ENCODE data around the gene IQCH.

The IQCH gene

DNA sequence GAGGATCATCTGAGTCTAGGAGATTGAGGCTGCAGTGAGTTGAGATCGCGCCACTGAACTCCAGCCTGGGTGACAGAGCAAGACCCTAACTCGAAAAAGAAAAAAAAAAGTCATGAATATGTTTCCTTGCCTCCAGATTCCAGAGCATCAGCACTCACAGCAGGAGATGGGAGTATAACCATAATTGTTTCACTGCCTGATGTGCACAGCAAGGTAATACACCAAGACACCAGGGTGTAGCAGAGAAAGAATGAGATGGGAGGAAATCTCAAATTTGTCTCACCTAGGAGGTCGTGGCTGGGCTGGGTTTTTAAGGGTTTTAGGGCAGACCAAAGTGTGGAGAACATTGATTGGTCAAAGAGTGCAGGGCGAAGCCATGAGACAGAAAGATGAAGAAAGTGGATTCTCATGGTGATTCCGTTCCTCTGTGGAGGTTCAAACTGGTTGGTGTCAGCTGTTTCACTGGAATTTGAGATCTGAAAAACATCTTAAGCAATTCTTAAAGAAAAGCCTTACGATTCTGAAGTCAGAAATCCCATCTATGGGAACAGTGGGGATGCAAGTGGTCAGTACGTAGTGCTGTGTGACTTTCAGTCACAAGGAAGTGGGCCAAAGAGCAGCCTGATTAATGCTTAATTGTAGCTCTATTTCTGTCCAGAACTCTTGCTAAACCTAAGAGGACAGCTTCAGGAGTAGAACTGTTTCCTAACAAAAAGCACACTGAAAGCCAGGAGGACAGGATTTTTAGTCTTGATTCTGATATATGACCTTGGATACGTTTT lies 258.5 kb downstream of the IQCH start:
- no peak overlapping the region for H3K27ac ChIP-seq (ENCODE audit: insufficient read depth, low read length, poor library complexity, severe bottlenecking)
- no peaks in the 10 kb centered on the region for H3K9me3 ChIP-seq (ENCODE audit: control insufficient read depth, low read length)
- H3K27me3 ChIP-seq (replicated peaks; ENCODE audit: control insufficient read depth, insufficient read depth, low read length, poor library complexity, severe bottlenecking): no peaks in the 10 kb centered on the region
- no peaks in the 10 kb centered on the region for H3K36me3 ChIP-seq (ENCODE audit: control insufficient read depth, insufficient read depth, low read length)
- H3K4me1 ChIP-seq (ENCODE audit: control insufficient read depth, insufficient read depth, low read length, poor library complexity, severe bottlenecking): no peaks in the 10 kb centered on the region
- DNase-seq: no peak
- no peak overlapping the region for H3K4me3 ChIP-seq (ENCODE audit: insufficient read depth, low read depth, low read length, poor library complexity, severe bottlenecking)

GRCh38 chr15:67515090-67515489 lies 260.5 kb downstream of the IQCH start:
- no peak overlapping the region for H3K4me3 ChIP-seq (ENCODE audit: insufficient read depth, low read depth, low read length, poor library complexity, severe bottlenecking)
- no peaks in the 10 kb centered on the region for H3K27me3 ChIP-seq (replicated peaks; ENCODE audit: control insufficient read depth, insufficient read depth, low read length, poor library complexity, severe bottlenecking)
- DNase-seq: no peak
- no peaks in the 10 kb centered on the region for H3K36me3 ChIP-seq (ENCODE audit: control insufficient read depth, insufficient read depth, low read length)
- no peaks in the 10 kb centered on the region for H3K4me1 ChIP-seq (ENCODE audit: control insufficient read depth, insufficient read depth, low read length, poor library complexity, severe bottlenecking)
- no peak overlapping the region for H3K27ac ChIP-seq (ENCODE audit: insufficient read depth, low read length, poor library complexity, severe bottlenecking)
- no peaks in the 10 kb centered on the region for H3K9me3 ChIP-seq (ENCODE audit: control insufficient read depth, low read length)

GRCh38 chr15:67515557-67515956 lies 261.0 kb downstream of the IQCH start:
- H3K36me3 ChIP-seq (ENCODE audit: control insufficient read depth, insufficient read depth, low read length): no peaks in the 10 kb centered on the region
- no peak for DNase-seq

GRCh38 chr15:67520321-67521028 lies 265.9 kb downstream of the IQCH start:
- Histone ChIP-seq H3K27me3 (replicated peaks; ENCODE audit: control insufficient read depth, insufficient read depth, low read length, poor library complexity, severe bottlenecking) (no peaks in the 10 kb centered on the region), H3K36me3 (ENCODE audit: control insufficient read depth, insufficient read depth, low read length) (no peaks in the 10 kb centered on the region), H3K9me3 (ENCODE audit: control insufficient read depth, low read length) (no peaks in the 10 kb centered on the region), H3K4me1 (ENCODE audit: control insufficient read depth, insufficient read depth, low read length, poor library complexity, severe bottlenecking) (peaks cover 4% of the 10 kb centered on the region), H3K4me3 (ENCODE audit: insufficient read depth, low read depth, low read length, poor library complexity, severe bottlenecking) (peak overlapping the region; percentile 56), H3K27ac (ENCODE audit: insufficient read depth, low read length, poor library complexity, severe bottlenecking) (peak overlapping the region; percentile 83)
- no peak for DNase-seq

More at GRCh38 chr15:67515557-67515956, 261.0 kb downstream of the IQCH start:
- no peak overlapping the region for H3K27ac ChIP-seq (ENCODE audit: insufficient read depth, low read length, poor library complexity, severe bottlenecking)
- H3K9me3 ChIP-seq (ENCODE audit: control insufficient read depth, low read length): no peaks in the 10 kb centered on the region
- no peaks in the 10 kb centered on the region for H3K27me3 ChIP-seq (replicated peaks; ENCODE audit: control insufficient read depth, insufficient read depth, low read length, poor library complexity, severe bottlenecking)
- no peak overlapping the region for H3K4me3 ChIP-seq (ENCODE audit: insufficient read depth, low read depth, low read length, poor library complexity, severe bottlenecking)
- H3K4me1 ChIP-seq (ENCODE audit: control insufficient read depth, insufficient read depth, low read length, poor library complexity, severe bottlenecking): peaks cover 1% of the 10 kb centered on the region

- Histone ChIP-seq H3K36me3 (ENCODE audit: control insufficient read depth, insufficient read depth, low read length) (no peaks in the 10 kb centered on the region), H3K27ac (ENCODE audit: insufficient read depth, low read length, poor library complexity, severe bottlenecking) (peak within 1 kb of the TSS; percentile 83), H3K27me3 (replicated peaks; ENCODE audit: control insufficient read depth, insufficient read depth, low read length, poor library complexity, severe bottlenecking) (no peaks in the 10 kb centered on the region), H3K4me1 (ENCODE audit: control insufficient read depth, insufficient read depth, low read length, poor library complexity, severe bottlenecking) (peaks cover 4% of the 10 kb centered on the region), H3K4me3 (ENCODE audit: insufficient read depth, low read depth, low read length, poor library complexity, severe bottlenecking) (peak within 1 kb of the TSS; percentile 56), H3K9me3 (ENCODE audit: control insufficient read depth, low read length) (no peaks in the 10 kb centered on the region)
- DNase-seq: peak; percentile 72 to 78 (median 77)
Measured at GRCh38 chr15:67521029-67521782, 266.6 kb downstream of the IQCH start, which contains the start of gene C15orf61. Gene C15orf61, plus strand, starts transcription at chr15:67521131. Its CDS starts 118 bp downstream, at chr15:67521249.

- H3K9me3 ChIP-seq (ENCODE audit: control insufficient read depth, low read length): no peaks in the 10 kb centered on the region
- H3K4me1 ChIP-seq (ENCODE audit: control insufficient read depth, insufficient read depth, low read length, poor library complexity, severe bottlenecking): peaks cover 4% of the 10 kb centered on the region
- peak overlapping the region; percentile 83 for H3K27ac ChIP-seq (ENCODE audit: insufficient read depth, low read length, poor library complexity, severe bottlenecking)
- DNase-seq: no peak
- H3K27me3 ChIP-seq (replicated peaks; ENCODE audit: control insufficient read depth, insufficient read depth, low read length, poor library complexity, severe bottlenecking): no peaks in the 10 kb centered on the region
- H3K4me3 ChIP-seq (ENCODE audit: insufficient read depth, low read depth, low read length, poor library complexity, severe bottlenecking): peak overlapping the region; percentile 56
- no peaks in the 10 kb centered on the region for H3K36me3 ChIP-seq (ENCODE audit: control insufficient read depth, insufficient read depth, low read length)
Measured at GRCh38 chr15:67521783-67522568, 267.4 kb downstream of the IQCH start.

GRCh38 chr15:67523330-67523729 lies 268.7 kb downstream of the IQCH start:
- Histone ChIP-seq H3K4me3 (ENCODE audit: insufficient read depth, low read depth, low read length, poor library complexity, severe bottlenecking) (no peak overlapping the region), H3K27me3 (replicated peaks; ENCODE audit: control insufficient read depth, insufficient read depth, low read length, poor library complexity, severe bottlenecking) (no peaks in the 10 kb centered on the region)

GRCh38 chr15:67524235-67524634 lies 269.6 kb downstream of the IQCH start:
- DNase-seq: no peak
- no peak overlapping the region for H3K4me3 ChIP-seq (ENCODE audit: insufficient read depth, low read depth, low read length, poor library complexity, severe bottlenecking)
- peaks cover 4% of the 10 kb centered on the region for H3K4me1 ChIP-seq (ENCODE audit: control insufficient read depth, insufficient read depth, low read length, poor library complexity, severe bottlenecking)
- no peak overlapping the region for H3K27ac ChIP-seq (ENCODE audit: insufficient read depth, low read length, poor library complexity, severe bottlenecking)
- H3K27me3 ChIP-seq (replicated peaks; ENCODE audit: control insufficient read depth, insufficient read depth, low read length, poor library complexity, severe bottlenecking): no peaks in the 10 kb centered on the region
- H3K36me3 ChIP-seq (ENCODE audit: control insufficient read depth, insufficient read depth, low read length): no peaks in the 10 kb centered on the region
- no peaks in the 10 kb centered on the region for H3K9me3 ChIP-seq (ENCODE audit: control insufficient read depth, low read length)

More at GRCh38 chr15:67523330-67523729, 268.7 kb downstream of the IQCH start:
- no peaks in the 10 kb centered on the region for H3K9me3 ChIP-seq (ENCODE audit: control insufficient read depth, low read length)
- DNase-seq: no peak
- H3K27ac ChIP-seq (ENCODE audit: insufficient read depth, low read length, poor library complexity, severe bottlenecking): no peak overlapping the region
- H3K4me1 ChIP-seq (ENCODE audit: control insufficient read depth, insufficient read depth, low read length, poor library complexity, severe bottlenecking): peaks cover 4% of the 10 kb centered on the region
- H3K36me3 ChIP-seq (ENCODE audit: control insufficient read depth, insufficient read depth, low read length): no peaks in the 10 kb centered on the region

DNA sequence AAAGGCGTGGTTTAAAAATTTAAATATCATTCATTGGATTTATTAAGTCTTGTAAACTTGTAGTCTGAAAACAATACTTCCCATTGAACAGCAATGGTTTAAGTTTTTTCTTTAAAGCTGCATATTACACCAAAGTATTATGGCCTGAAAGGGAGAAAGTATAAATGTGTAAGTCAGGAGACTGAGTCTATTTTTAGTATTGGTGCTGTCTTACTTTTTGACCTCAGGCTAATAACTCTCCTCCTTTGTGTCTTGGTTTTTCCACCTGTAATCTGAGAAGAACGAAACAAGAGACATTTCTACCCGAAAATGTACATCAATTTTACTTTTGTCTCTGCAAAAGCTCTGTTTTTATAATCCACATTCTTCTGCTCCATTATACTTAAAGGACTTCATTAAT lies 273.9 kb downstream of the IQCH start:
- Histone ChIP-seq H3K4me1 (ENCODE audit: control insufficient read depth, insufficient read depth, low read length, poor library complexity, severe bottlenecking) (no peaks in the 10 kb centered on the region), H3K27ac (ENCODE audit: insufficient read depth, low read length, poor library complexity, severe bottlenecking) (no peak overlapping the region), H3K9me3 (ENCODE audit: control insufficient read depth, low read length) (no peaks in the 10 kb centered on the region), H3K4me3 (ENCODE audit: insufficient read depth, low read depth, low read length, poor library complexity, severe bottlenecking) (no peak overlapping the region), H3K36me3 (ENCODE audit: control insufficient read depth, insufficient read depth, low read length) (no peaks in the 10 kb centered on the region), H3K27me3 (replicated peaks; ENCODE audit: control insufficient read depth, insufficient read depth, low read length, poor library complexity, severe bottlenecking) (no peaks in the 10 kb centered on the region)
- DNase-seq: no peak

Data from effector memory CD4-positive, alpha-beta T cell (primary cell).